ENCODE measurements around the gene KPNB1. TPM values are rescaled to one million over a fixed set of nuclear protein-coding genes. Genes with fewer than 3 reads are reported as not detected.

Gene KPNB1
- total RNA-seq, 1 donor from 2014 or later: 491 TPM

DNA sequence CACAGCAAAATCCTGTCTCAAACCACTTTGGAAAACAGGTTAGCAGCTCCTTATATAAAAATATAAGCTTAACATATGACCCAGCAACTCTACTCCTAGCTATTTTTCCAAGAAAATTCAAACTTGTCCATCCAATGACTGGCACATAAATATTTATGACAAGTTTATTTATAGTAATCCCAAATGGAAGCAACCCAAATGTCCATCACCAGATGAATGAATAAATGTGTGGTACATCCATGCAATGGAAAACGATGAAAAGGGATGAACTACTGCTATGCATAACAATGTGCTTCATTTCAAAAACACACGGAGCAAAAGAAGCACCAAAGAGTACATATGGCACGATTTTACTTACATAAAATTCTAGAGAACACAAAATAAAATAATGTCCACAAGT, 9.6 kb upstream of the KPNB1 start:
- H3K36me3 Mint-ChIP-seq (ENCODE audit: low read depth, unreplicated experiment): no peaks in the 10 kb centered on the region
- no peak for DNase-seq (ENCODE audit: low read depth)
- H3K27ac Mint-ChIP-seq (ENCODE audit: unreplicated experiment): no peak overlapping the region
- H3K79me2 ChIP-seq (ENCODE audit: insufficient read depth, low read length): no peaks in the 10 kb centered on the region
- no peak overlapping the region for H3K4me3 Mint-ChIP-seq (ENCODE audit: unreplicated experiment)
- H4K20me1 ChIP-seq (ENCODE audit: insufficient read depth, low read length): no peaks in the 10 kb centered on the region
- no peak overlapping the region for H3K9ac ChIP-seq (ENCODE audit: low read length)
- H3K4me2 ChIP-seq (ENCODE audit: low read length): no peak overlapping the region
- TF ChIP-seq, protein P1, sequence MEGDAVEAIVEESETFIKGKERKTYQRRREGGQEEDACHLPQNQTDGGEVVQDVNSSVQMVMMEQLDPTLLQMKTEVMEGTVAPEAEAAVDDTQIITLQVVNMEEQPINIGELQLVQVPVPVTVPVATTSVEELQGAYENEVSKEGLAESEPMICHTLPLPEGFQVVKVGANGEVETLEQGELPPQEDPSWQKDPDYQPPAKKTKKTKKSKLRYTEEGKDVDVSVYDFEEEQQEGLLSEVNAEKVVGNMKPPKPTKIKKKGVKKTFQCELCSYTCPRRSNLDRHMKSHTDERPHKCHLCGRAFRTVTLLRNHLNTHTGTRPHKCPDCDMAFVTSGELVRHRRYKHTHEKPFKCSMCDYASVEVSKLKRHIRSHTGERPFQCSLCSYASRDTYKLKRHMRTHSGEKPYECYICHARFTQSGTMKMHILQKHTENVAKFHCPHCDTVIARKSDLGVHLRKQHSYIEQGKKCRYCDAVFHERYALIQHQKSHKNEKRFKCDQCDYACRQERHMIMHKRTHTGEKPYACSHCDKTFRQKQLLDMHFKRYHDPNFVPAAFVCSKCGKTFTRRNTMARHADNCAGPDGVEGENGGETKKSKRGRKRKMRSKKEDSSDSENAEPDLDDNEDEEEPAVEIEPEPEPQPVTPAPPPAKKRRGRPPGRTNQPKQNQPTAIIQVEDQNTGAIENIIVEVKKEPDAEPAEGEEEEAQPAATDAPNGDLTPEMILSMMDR (IDR thresholded peaks at IDR 0.05; ENCODE audit: insufficient read depth, low read depth, low read length): no peak
- TF ChIP-seq EZH2 (IDR thresholded peaks at IDR 0.05; ENCODE audit: insufficient read depth, low read length): no peak
- no peaks in the 10 kb centered on the region for H3K9me3 Mint-ChIP-seq (ENCODE audit: unreplicated experiment)
- no peaks in the 10 kb centered on the region for H3K9me3 ChIP-seq (ENCODE audit: insufficient read depth, low read depth, low read length)
- H3K4me1 ChIP-seq (ENCODE audit: insufficient read depth, low read length): no peaks in the 10 kb centered on the region
- H3K36me3 ChIP-seq (ENCODE audit: insufficient read depth, low read length): no peaks in the 10 kb centered on the region
- no peak overlapping the region for H3K4me3 ChIP-seq (ENCODE audit: insufficient read depth, low read depth, low read length)
- H3K27me3 ChIP-seq (ENCODE audit: insufficient read depth, low read length): no peaks in the 10 kb centered on the region
- no peaks in the 10 kb centered on the region for H3K4me1 Mint-ChIP-seq (ENCODE audit: low read depth, unreplicated experiment)
- H2AFZ ChIP-seq (ENCODE audit: low read depth, low read length): no peak overlapping the region
- no peak for FAIRE-seq
- H3K27ac ChIP-seq (ENCODE audit: low read depth, low read length): no peak overlapping the region
- H3K27me3 Mint-ChIP-seq (ENCODE audit: low read depth, unreplicated experiment): no peaks in the 10 kb centered on the region

DNA sequence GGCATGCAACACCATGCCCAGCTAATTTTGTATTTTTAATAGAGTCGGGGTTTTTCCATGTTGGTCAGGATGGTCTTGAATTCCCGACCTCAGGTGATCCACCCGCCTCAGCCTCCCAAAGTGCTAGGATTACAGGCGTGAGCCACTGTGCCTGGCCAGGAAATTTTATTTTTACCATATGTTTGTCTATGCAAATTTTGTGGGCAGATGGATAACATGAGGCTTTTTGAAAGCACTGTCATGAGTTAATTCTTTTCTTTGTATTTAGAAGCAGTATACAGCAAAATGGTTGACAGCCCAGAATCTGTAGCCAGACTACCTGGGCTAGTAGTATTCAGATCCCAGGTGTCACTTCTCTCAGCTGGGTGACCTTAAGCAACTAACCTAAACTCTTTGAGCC, 8.5 kb upstream of the KPNB1 start:
- Histone ChIP-seq H3K27me3 (ENCODE audit: insufficient read depth, low read length) (no peaks in the 10 kb centered on the region), H3K4me1 (ENCODE audit: insufficient read depth, low read length) (no peaks in the 10 kb centered on the region)
- H3K9me3 Mint-ChIP-seq (ENCODE audit: unreplicated experiment): no peaks in the 10 kb centered on the region

DNA sequence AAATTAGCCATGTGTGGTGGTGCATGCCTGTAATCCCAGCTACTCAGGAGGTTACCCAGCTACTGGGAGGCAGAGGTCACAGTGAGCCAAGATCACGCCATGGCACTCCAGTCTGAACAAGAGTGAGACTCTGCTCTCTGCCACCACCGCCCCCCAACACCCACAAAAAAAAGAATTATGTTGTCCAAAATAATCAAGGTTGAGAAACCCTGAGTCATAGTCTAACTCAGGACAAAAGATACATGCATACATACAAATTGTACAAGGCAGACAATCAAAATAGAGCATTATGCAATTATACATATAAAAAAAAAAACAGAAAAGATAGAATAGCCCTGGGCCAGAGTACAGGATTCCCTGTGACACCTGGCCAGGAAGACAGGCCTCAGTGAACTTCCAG, 6.6 kb upstream of the KPNB1 start:
- H3K4me1 Mint-ChIP-seq (ENCODE audit: low read depth, unreplicated experiment): no peaks in the 10 kb centered on the region
- H3K9me3 ChIP-seq (ENCODE audit: insufficient read depth, low read depth, low read length): no peaks in the 10 kb centered on the region
- DNase-seq (ENCODE audit: low read depth) (no peak), FAIRE-seq (no peak)
- no peak overlapping the region for H3K27ac ChIP-seq (ENCODE audit: low read depth, low read length)
- H3K36me3 ChIP-seq (ENCODE audit: insufficient read depth, low read length): no peaks in the 10 kb centered on the region
- H2AFZ ChIP-seq (ENCODE audit: low read depth, low read length): no peak overlapping the region
- H3K4me2 ChIP-seq (ENCODE audit: low read length): no peak overlapping the region
- no peaks in the 10 kb centered on the region for H3K79me2 ChIP-seq (ENCODE audit: insufficient read depth, low read length)
- no peaks in the 10 kb centered on the region for H3K36me3 Mint-ChIP-seq (ENCODE audit: low read depth, unreplicated experiment)
- no peak overlapping the region for H3K9ac ChIP-seq (ENCODE audit: low read length)
- no peaks in the 10 kb centered on the region for H3K9me3 Mint-ChIP-seq (ENCODE audit: unreplicated experiment)
- no peak overlapping the region for H3K4me3 ChIP-seq (ENCODE audit: insufficient read depth, low read depth, low read length)
- no peak overlapping the region for H3K27ac Mint-ChIP-seq (ENCODE audit: unreplicated experiment)
- H3K4me3 Mint-ChIP-seq (ENCODE audit: unreplicated experiment): no peak overlapping the region
- TF ChIP-seq EZH2 (IDR thresholded peaks at IDR 0.05; ENCODE audit: insufficient read depth, low read length): no peak
- TF ChIP-seq, protein P1 (IDR thresholded peaks at IDR 0.05; ENCODE audit: insufficient read depth, low read depth, low read length): no peak
- no peaks in the 10 kb centered on the region for H3K27me3 Mint-ChIP-seq (ENCODE audit: low read depth, unreplicated experiment)
- no peaks in the 10 kb centered on the region for H4K20me1 ChIP-seq (ENCODE audit: insufficient read depth, low read length)
- H3K4me1 ChIP-seq (ENCODE audit: insufficient read depth, low read length): no peaks in the 10 kb centered on the region
- no peaks in the 10 kb centered on the region for H3K27me3 ChIP-seq (ENCODE audit: insufficient read depth, low read length)

More for the DNA sequence above, 8.5 kb upstream of the KPNB1 start:
- Histone ChIP-seq H3K79me2 (ENCODE audit: insufficient read depth, low read length) (no peaks in the 10 kb centered on the region), H3K4me3 (ENCODE audit: insufficient read depth, low read depth, low read length) (no peak overlapping the region), H3K4me2 (ENCODE audit: low read length) (no peak overlapping the region), H3K9me3 (ENCODE audit: insufficient read depth, low read depth, low read length) (no peaks in the 10 kb centered on the region), H2AFZ (ENCODE audit: low read depth, low read length) (no peak overlapping the region), H3K9ac (ENCODE audit: low read length) (no peak overlapping the region), H4K20me1 (ENCODE audit: insufficient read depth, low read length) (no peaks in the 10 kb centered on the region), H3K27ac (ENCODE audit: low read depth, low read length) (no peak overlapping the region), H3K36me3 (ENCODE audit: insufficient read depth, low read length) (no peaks in the 10 kb centered on the region)
- no peaks in the 10 kb centered on the region for H3K27me3 Mint-ChIP-seq (ENCODE audit: low read depth, unreplicated experiment)
- no peaks in the 10 kb centered on the region for H3K36me3 Mint-ChIP-seq (ENCODE audit: low read depth, unreplicated experiment)
- no peak for FAIRE-seq
- no peak overlapping the region for H3K27ac Mint-ChIP-seq (ENCODE audit: unreplicated experiment)
- no peak overlapping the region for H3K4me3 Mint-ChIP-seq (ENCODE audit: unreplicated experiment)
- no peaks in the 10 kb centered on the region for H3K4me1 Mint-ChIP-seq (ENCODE audit: low read depth, unreplicated experiment)
- TF ChIP-seq EZH2 (IDR thresholded peaks at IDR 0.05; ENCODE audit: insufficient read depth, low read length): no peak
- TF ChIP-seq, protein P1 (IDR thresholded peaks at IDR 0.05; ENCODE audit: insufficient read depth, low read depth, low read length): no peak
- DNase-seq (ENCODE audit: low read depth): no peak
